Measurements from ENCODE around the gene CMTM4. TPM values are rescaled to one million over a fixed set of nuclear protein-coding genes. Genes with fewer than 3 reads are reported as not detected.

Gene CMTM4
- polyA plus RNA-seq, 1 donor (not counting 4 experiments of a cell fraction or from before 2014, with no cell fraction given), result 23.1 TPM

DNA sequence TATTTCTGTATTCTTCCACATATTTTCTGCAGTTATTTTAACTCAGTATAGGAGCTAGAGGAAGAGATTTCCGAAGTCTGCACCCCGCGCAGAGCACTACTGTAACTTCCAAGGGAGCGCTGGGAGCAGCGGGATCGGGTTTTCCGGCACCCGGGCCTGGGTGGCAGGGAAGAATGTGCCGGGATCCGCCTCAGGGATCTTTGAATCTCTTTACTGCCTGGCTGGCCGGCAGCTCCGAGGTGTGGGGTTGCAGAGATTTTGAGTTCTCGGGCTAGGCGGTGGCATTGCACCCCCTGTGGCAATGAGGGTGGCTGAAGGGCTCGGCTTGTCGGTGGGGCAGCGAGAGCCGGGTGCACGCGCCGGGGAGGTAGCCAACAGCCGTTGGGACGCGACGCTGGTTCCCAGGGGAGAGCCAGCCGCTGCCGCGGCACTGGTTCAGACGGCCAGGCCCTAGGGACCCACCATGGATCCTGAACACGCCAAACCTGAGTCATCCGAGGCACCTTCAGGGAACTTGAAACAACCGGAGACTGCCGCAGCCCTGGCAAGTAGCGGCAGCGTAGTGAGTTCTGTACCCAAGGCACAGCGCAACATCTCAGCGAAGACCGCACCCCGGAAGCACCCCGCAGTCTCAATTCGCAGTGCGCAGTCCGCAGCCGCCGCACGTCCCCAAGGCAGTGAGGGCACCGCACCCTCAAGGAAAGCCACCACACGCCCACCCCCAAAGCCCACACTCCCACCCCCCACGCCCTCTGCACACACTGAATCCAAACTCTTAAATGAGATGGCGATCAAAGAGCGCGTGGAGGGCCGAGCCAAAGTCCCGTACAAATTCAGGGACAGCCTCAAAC, 130.3 kb downstream of the CMTM4 start, which contains the start of gene CMTM1:
Gene CMTM1, plus strand, starts transcription at position 389 of the 851 bp plus-strand sequence. Its CDS starts 75 bp downstream, at position 464.
- H3K9me1 ChIP-seq (ENCODE audit: control insufficient read depth, extremely low read depth, insufficient read depth, low read length), result no peaks in the 10 kb centered on the region
- H3K4me3 ChIP-seq (ENCODE audit: control insufficient read depth in 2 of 3, extremely low read depth in 1 of 3, insufficient read depth in 2 of 3, low read depth in 1 of 3, low read length in 3 of 3), result no peak within 1 kb of the TSS
- TF ChIP-seq, protein P1, sequence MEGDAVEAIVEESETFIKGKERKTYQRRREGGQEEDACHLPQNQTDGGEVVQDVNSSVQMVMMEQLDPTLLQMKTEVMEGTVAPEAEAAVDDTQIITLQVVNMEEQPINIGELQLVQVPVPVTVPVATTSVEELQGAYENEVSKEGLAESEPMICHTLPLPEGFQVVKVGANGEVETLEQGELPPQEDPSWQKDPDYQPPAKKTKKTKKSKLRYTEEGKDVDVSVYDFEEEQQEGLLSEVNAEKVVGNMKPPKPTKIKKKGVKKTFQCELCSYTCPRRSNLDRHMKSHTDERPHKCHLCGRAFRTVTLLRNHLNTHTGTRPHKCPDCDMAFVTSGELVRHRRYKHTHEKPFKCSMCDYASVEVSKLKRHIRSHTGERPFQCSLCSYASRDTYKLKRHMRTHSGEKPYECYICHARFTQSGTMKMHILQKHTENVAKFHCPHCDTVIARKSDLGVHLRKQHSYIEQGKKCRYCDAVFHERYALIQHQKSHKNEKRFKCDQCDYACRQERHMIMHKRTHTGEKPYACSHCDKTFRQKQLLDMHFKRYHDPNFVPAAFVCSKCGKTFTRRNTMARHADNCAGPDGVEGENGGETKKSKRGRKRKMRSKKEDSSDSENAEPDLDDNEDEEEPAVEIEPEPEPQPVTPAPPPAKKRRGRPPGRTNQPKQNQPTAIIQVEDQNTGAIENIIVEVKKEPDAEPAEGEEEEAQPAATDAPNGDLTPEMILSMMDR (optimal IDR thresholded peaks at IDR 0.05 in 1 of 3, IDR thresholded peaks at IDR 0.05 in 1 of 3, conservative IDR thresholded peaks at IDR 0.05 in 1 of 3; ENCODE audit: extremely low read depth in 1 of 3, insufficient read depth in 2 of 3, low read length in 3 of 3), result no peak
- TF ChIP-seq EZH2 (IDR thresholded peaks at IDR 0.05; ENCODE audit: low read length), result no peak
- no peaks in the 10 kb centered on the region for H3K9me3 ChIP-seq (ENCODE audit: control insufficient read depth, low read depth, low read length)
- H3K27me3 ChIP-seq (ENCODE audit: control insufficient read depth, extremely low read depth, insufficient read depth, low read length), result no peaks in the 10 kb centered on the region
- no peaks in the 10 kb centered on the region for H4K20me1 ChIP-seq (ENCODE audit: control insufficient read depth, extremely low read depth, insufficient read depth, low read length)
- H3K79me2 ChIP-seq (ENCODE audit: control insufficient read depth, insufficient read depth, low read length), result no peaks in the 10 kb centered on the region
- no peak for DNase-seq (ENCODE audit: low read depth, low spot score)
- no peak for FAIRE-seq
- peaks cover 12% of the 10 kb centered on the region for H3K4me1 ChIP-seq (ENCODE audit: control insufficient read depth, extremely low read depth, insufficient read depth, low read length)
- no peak within 1 kb of the TSS for H3K4me2 ChIP-seq (ENCODE audit: control insufficient read depth, extremely low read depth, insufficient read depth, low read depth, low read length)
- dilution Hi-C loops (cut with MboI; ENCODE audit: extremely low pct_ligation_motif_present, low sequenced_read_pairs), result no loop called here
- no peak within 1 kb of the TSS for H3K9ac ChIP-seq (ENCODE audit: control insufficient read depth, extremely low read depth, insufficient read depth, low read length)
- H3K36me3 ChIP-seq (ENCODE audit: control insufficient read depth in 2 of 2, extremely low read depth in 1 of 2, insufficient read depth in 2 of 2, low read length in 2 of 2), result peaks cover 2 to 3% of the 10 kb centered on the region in 2 experiments
- H3K27ac ChIP-seq (ENCODE audit: control insufficient read depth, insufficient read depth, low read length), result no peak within 1 kb of the TSS
- no peak within 1 kb of the TSS for H2AFZ ChIP-seq (ENCODE audit: control insufficient read depth, low read length)

Small RNA genes lying within 50 kb of the gene (small RNA-seq; reads per million reads assigned to genes)
- gene CKLF-CMTM1 (ENCODE audit: insufficient read length in 3 of 3, low read depth in 3 of 3, low replicate concordance in 1 of 3), result 0 reads per million in 3 experiments

Other genes starting within 250 kb of the CMTM4 start
- 19.7 to 26.3 TPM (median 22.4 TPM) in 3 replicates for gene TK2, start 146.6 kb downstream of the CMTM4 start, polyA plus RNA-seq
- 34.7 to 40.3 TPM (median 38.0 TPM) in 3 replicates for gene CKLF, start 144.2 kb downstream of the CMTM4 start, polyA plus RNA-seq
- gene CMTM1, start 130.3 kb downstream of the CMTM4 start, polyA plus RNA-seq, result 0.23 to 0.85 TPM (median 0.24 TPM) in 3 replicates
- gene CMTM2, start 117.3 kb downstream of the CMTM4 start, polyA plus RNA-seq, result not detected in 3 replicates
- gene CMTM3, start 92.0 kb downstream of the CMTM4 start, polyA plus RNA-seq, result 13.1 to 24.3 TPM (median 15.7 TPM) in 3 replicates
- gene DYNC1LI2, start 54.9 kb upstream of the CMTM4 start, polyA plus RNA-seq, result 53.0 to 66.0 TPM (median 55.5 TPM) in 3 replicates
- 0.17 to 0.22 TPM in 2 of 3 replicates, not detected in the other for gene TERB1, start 104.8 kb upstream of the CMTM4 start, polyA plus RNA-seq
- 61.4 to 113 TPM (median 68.0 TPM) in 3 replicates for gene NAE1, start 134.2 kb upstream of the CMTM4 start, polyA plus RNA-seq
- gene CA7, start 147.7 kb upstream of the CMTM4 start, polyA plus RNA-seq, result not detected in 3 replicates
- 16.5 to 18.5 TPM (median 17.3 TPM) in 3 replicates for gene PDP2, start 183.8 kb upstream of the CMTM4 start, polyA plus RNA-seq
- 0.16 to 2.1 TPM (median 0.45 TPM) in 3 replicates for gene CDH16, start 222.1 kb upstream of the CMTM4 start, polyA plus RNA-seq
- gene RRAD, start 228.8 kb upstream of the CMTM4 start, polyA plus RNA-seq, result 0.67 to 12.8 TPM (median 2.7 TPM) in 3 replicates
- gene CIAO2B, start 237.7 kb upstream of the CMTM4 start, polyA plus RNA-seq, result 99.6 to 149 TPM (median 105 TPM) in 3 replicates
- gene CES2, start 238.8 kb upstream of the CMTM4 start, polyA plus RNA-seq, result 37.5 to 93.4 TPM (median 41.6 TPM) in 3 replicates